Spleen (tissue), 7 donors: ENCODE measurements around the gene MATR3.

Experiments
- POLR2A ChIP-seq, 3 donors: fragments of 450-650 bp; IDR thresholded peaks; one replicate each; pipeline ENCODE4 v1.5.1; 2017; ENCODE audit warnings: antibody characterized with exemption in 3 of 3, mild to moderate bottlenecking in 1 of 3
- POLR2AphosphoS5 ChIP-seq, 3 donors: sonication (generic); formaldehyde crosslinking; IDR thresholded peaks; one replicate each; pipeline ENCODE4 v1.5.1; 2017; ENCODE audit warnings: antibody characterized with exemption in 3 of 3
- TF ChIP-seq, protein P1 (sequence below), 11 experiments: fragments of 200-600 bp in 7 of 11; fragments of 450-650 bp in 4 of 11; sonication (generic) in 4 of 11; IDR thresholded peaks in 8 of 11; conservative IDR thresholded peaks in 3 of 11; 1 replicate in 7 of 11; 2 replicates in 4 of 11; pipeline versions ENCODE4 v1.4.0 to v1.8.0; 2016 to 2021; ENCODE audit warnings: antibody characterized with exemption in 11 of 11, inconsistent platforms in 4 of 11, mild to moderate bottlenecking in 1 of 11
- donor health status: DM: no; HTN: no; CAD: no; lungs with moderate emphysema.
- donor health status: DM: no; HTN: no; CAD: no.
- donor health status: DM: no; HTN: no; CAD: no.

DNA sequence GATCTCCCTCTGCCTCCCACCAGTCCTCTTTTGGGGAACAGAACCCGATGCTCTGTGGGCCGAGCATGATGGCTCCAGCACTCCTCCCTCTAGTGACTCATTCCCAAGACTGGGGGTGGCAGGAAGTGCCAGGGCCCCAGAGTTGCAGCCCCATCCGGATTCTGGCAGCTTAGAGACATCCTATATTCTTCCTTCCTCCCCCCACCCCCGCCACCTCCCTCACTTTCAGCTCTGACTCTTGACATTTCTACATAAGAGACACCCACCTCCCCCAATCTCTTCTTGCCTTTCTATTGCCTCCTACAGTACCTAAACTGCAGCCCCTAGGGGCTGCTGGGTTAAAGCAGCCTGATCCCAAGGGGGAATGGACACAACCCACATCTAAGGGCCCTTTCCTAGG lies 47.1 kb upstream of the MATR3 start:
- TF ChIP-seq POLR2AphosphoS5 (IDR thresholded peaks at IDR 0.05) (no peak), POLR2A (IDR thresholded peaks at IDR 0.05) (no peak)
- TF ChIP-seq, protein P1, sequence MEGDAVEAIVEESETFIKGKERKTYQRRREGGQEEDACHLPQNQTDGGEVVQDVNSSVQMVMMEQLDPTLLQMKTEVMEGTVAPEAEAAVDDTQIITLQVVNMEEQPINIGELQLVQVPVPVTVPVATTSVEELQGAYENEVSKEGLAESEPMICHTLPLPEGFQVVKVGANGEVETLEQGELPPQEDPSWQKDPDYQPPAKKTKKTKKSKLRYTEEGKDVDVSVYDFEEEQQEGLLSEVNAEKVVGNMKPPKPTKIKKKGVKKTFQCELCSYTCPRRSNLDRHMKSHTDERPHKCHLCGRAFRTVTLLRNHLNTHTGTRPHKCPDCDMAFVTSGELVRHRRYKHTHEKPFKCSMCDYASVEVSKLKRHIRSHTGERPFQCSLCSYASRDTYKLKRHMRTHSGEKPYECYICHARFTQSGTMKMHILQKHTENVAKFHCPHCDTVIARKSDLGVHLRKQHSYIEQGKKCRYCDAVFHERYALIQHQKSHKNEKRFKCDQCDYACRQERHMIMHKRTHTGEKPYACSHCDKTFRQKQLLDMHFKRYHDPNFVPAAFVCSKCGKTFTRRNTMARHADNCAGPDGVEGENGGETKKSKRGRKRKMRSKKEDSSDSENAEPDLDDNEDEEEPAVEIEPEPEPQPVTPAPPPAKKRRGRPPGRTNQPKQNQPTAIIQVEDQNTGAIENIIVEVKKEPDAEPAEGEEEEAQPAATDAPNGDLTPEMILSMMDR (IDR thresholded peaks at IDR 0.05 in 8 of 11, conservative IDR thresholded peaks at IDR 0.05 in 3 of 11) = no peak
